ENCODE data around the gene DENND4A.

DNA sequence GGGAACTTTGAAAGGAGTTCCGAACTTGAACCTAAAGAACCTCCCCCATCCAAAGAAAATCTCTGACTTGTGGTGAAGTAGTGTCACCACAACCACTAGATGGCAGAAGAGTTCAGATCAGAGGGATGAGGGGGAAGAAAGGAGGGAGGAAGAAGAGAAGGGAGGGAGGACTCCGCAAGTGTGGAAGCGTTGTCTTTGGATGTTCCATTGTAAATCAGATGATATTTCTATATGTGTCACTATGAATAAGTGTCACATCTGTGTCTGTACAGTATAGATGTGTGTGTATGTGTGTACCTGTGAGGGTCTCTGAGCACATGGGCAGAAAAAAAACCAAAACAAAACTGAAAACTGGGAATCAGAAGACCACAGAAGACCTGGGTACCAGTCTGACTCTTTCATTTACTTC lies 153.4 kb downstream of the DENND4A start:
- TF ChIP-seq, protein P1, sequence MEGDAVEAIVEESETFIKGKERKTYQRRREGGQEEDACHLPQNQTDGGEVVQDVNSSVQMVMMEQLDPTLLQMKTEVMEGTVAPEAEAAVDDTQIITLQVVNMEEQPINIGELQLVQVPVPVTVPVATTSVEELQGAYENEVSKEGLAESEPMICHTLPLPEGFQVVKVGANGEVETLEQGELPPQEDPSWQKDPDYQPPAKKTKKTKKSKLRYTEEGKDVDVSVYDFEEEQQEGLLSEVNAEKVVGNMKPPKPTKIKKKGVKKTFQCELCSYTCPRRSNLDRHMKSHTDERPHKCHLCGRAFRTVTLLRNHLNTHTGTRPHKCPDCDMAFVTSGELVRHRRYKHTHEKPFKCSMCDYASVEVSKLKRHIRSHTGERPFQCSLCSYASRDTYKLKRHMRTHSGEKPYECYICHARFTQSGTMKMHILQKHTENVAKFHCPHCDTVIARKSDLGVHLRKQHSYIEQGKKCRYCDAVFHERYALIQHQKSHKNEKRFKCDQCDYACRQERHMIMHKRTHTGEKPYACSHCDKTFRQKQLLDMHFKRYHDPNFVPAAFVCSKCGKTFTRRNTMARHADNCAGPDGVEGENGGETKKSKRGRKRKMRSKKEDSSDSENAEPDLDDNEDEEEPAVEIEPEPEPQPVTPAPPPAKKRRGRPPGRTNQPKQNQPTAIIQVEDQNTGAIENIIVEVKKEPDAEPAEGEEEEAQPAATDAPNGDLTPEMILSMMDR (IDR thresholded peaks at IDR 0.05 in 8 of 11, conservative IDR thresholded peaks at IDR 0.05 in 3 of 11), result peak; percentile 57 to 88 (median 76)
- TF ChIP-seq POLR2A (IDR thresholded peaks at IDR 0.05) (no peak), POLR2AphosphoS5 (IDR thresholded peaks at IDR 0.05) (no peak)

Measured in spleen (tissue), 7 donors.